ENCODE results near the gene SIAH3.

The SIAH3 gene

DNA sequence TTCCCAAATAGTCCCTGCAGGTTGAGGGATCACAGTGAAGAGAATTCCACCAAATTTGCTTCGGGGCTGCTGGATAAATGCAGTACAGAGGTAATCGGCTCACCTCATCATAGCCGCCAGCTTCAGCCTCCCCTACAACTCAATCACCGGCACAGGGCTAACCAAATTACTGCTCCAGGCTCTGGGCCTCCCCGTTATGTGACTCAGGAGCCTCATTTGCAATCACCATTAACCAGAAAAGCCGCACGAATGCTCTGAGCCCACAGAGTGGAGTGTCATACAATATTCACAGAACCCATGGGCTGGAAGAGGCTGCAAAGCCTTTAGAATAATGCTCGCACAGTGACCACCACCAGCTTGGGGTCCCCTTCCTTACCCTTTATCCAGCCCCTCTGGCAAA, 4.9 kb downstream of the SIAH3 start:
- Histone ChIP-seq H3K4me3 (ENCODE audit: low read depth in 1 of 2, low read length in 2 of 2) (no peak overlapping the region), H3K9ac (ENCODE audit: low read depth in 1 of 2, low read length in 2 of 2) (no peak overlapping the region), H3K9me3 (ENCODE audit: control insufficient read depth in 1 of 2, low read length in 2 of 2) (no peaks in the 10 kb centered on the region), H3K36me3 (ENCODE audit: control insufficient read depth in 1 of 2, insufficient read depth in 2 of 2, low read length in 2 of 2) (no peaks in the 10 kb centered on the region), H3K27me3 (ENCODE audit: control insufficient read depth in 1 of 2, insufficient read depth in 2 of 2, low read length in 2 of 2) (peaks cover 34 to 38% of the 10 kb centered on the region in 2 donors), H3K4me1 (ENCODE audit: control insufficient read depth in 1 of 2, insufficient read depth in 2 of 2, low read length in 2 of 2) (peaks cover 18 to 21% of the 10 kb centered on the region in 2 donors), H3K27ac (ENCODE audit: low read depth, low read length) (no peak overlapping the region)

DNA sequence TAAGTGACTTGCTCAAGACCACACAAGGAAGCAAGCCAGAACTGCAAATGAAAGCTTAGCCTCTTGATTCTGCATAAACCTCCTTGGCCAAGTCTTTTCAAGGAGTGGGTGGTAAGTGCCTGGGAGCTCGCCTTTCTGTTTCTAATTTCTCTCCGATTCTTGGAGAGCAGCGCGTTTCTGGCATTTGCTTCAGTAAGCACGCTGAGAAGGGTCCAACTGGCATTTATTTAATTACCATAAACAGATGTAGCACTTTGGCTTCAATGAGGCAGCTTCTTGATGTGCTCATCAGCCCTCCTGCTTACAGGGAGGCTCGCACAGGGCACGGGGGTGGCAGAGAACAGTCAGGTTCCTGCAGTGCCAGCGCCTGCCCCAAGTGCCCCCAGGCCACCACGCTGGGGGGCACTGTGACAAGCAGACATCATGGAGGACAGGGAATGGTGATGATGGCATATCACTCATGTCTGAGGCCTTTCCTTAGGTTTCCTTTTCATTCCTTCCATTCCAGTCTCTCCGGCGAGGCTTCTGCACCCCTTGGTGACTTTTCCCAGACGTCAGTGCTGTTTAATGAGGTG, 13.3 kb downstream of the SIAH3 start:
- no peaks in the 10 kb centered on the region for H3K4me1 ChIP-seq (ENCODE audit: control insufficient read depth in 1 of 2, insufficient read depth in 2 of 2, low read length in 2 of 2)
- no peaks in the 10 kb centered on the region for H3K9me3 ChIP-seq (ENCODE audit: control insufficient read depth in 1 of 2, low read length in 2 of 2)
- no peak overlapping the region for H3K27ac ChIP-seq (ENCODE audit: low read depth, low read length)
- no peaks in the 10 kb centered on the region for H3K27me3 ChIP-seq (ENCODE audit: control insufficient read depth in 1 of 2, insufficient read depth in 2 of 2, low read length in 2 of 2)
- no peaks in the 10 kb centered on the region for H3K36me3 ChIP-seq (ENCODE audit: control insufficient read depth in 1 of 2, insufficient read depth in 2 of 2, low read length in 2 of 2)
- no peak overlapping the region for H3K9ac ChIP-seq (ENCODE audit: low read depth in 1 of 2, low read length in 2 of 2)
- no peak overlapping the region for H3K4me3 ChIP-seq (ENCODE audit: low read depth in 1 of 2, low read length in 2 of 2)

DNA sequence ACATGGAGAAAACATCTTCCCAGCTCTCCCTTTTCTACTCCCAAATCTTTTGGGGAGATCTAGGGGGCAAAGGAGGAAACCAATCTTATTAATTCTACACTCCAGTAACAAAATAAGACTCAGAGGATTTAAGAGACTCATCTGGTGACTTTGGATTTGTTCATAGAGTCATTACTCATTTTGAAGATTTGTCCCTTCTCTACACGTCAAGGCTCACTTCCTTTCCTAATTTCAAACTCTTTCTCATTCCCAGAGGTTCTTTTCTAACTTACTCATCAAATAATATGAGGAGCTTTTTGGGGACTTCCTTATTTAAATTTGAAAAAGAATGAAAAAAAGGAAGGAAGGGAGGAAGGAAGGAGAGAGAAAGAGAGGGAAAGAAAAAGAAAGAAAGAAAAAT, 14.4 kb downstream of the SIAH3 start:
- Histone ChIP-seq H3K27me3 (ENCODE audit: control insufficient read depth in 1 of 2, insufficient read depth in 2 of 2, low read length in 2 of 2) (no peaks in the 10 kb centered on the region), H3K27ac (ENCODE audit: low read depth, low read length) (no peak overlapping the region), H3K9ac (ENCODE audit: low read depth in 1 of 2, low read length in 2 of 2) (no peak overlapping the region), H3K36me3 (ENCODE audit: control insufficient read depth in 1 of 2, insufficient read depth in 2 of 2, low read length in 2 of 2) (no peaks in the 10 kb centered on the region), H3K4me1 (ENCODE audit: control insufficient read depth in 1 of 2, insufficient read depth in 2 of 2, low read length in 2 of 2) (no peaks in the 10 kb centered on the region), H3K9me3 (ENCODE audit: control insufficient read depth in 1 of 2, low read length in 2 of 2) (no peaks in the 10 kb centered on the region), H3K4me3 (ENCODE audit: low read depth in 1 of 2, low read length in 2 of 2) (no peak overlapping the region)

DNA sequence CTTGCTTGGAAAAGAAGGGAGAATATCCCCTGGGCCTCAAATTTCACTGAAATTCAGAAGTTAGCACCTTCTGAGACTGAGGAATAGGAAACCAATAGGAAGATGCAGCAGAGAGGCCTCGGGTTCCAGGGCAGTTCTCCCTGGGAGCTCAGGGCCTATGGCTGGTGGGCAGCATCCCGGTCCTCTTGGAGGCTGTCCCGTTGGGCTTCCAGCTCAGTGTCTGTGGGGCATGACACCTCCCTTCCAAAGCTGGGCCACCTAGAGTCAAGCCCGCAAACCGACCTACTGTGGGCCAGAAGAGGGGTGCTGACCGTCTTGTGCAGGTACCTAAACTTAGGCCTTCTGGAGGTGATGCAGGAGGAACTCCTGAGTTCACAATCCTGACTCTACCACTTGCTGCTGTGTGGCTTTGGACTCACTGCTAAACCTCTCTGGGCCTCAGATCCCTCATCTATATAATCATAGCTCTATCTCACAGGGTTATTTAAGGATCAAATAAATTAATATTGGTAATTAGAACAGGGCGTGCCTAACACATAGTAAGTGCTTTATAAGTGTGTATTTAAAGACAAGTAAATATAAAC, 17.1 kb downstream of the SIAH3 start:
- Histone ChIP-seq H3K36me3 (ENCODE audit: control insufficient read depth in 1 of 2, insufficient read depth in 2 of 2, low read length in 2 of 2) (no peaks in the 10 kb centered on the region), H3K27ac (ENCODE audit: low read depth, low read length) (no peak overlapping the region), H3K9me3 (ENCODE audit: control insufficient read depth in 1 of 2, low read length in 2 of 2) (no peaks in the 10 kb centered on the region), H3K9ac (ENCODE audit: low read depth in 1 of 2, low read length in 2 of 2) (no peak overlapping the region), H3K4me1 (ENCODE audit: control insufficient read depth in 1 of 2, insufficient read depth in 2 of 2, low read length in 2 of 2) (no peaks in the 10 kb centered on the region), H3K27me3 (ENCODE audit: control insufficient read depth in 1 of 2, insufficient read depth in 2 of 2, low read length in 2 of 2) (no peaks in the 10 kb centered on the region), H3K4me3 (ENCODE audit: low read depth in 1 of 2, low read length in 2 of 2) (no peak overlapping the region)

DNA sequence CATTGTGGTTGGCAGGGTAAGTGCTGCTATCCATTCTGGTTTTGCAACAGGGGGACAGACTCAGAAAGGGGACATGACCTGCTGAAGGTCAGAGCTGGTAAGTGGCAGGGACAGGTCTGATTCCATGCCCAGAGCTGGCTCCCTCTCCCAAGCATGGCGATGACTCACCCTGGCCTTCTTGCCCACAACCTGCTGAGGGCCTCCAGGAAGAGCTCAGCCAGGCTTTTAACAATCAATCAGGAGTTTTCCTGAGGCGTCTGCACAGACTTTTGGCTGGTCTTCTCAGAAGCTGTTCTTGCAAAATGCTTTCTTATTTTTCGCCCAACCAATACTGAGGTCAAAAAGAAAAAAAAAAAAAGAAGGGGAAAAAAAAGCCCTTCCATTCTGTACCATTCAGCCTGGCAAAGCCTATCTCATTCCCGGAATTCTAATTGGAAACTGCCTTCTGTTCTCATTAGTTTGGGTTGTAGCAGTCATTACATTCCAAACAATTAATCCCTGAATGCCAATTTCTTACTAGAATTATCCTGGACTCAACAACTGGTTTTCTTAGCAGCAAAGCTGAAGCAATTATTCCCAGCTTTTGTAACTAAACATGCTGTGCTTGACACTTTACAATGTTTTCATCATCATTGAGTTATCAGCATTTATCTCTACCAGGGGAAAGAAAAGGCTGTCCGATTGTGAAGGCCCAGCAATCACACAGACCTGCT, 17.7 kb downstream of the SIAH3 start:
- no peaks in the 10 kb centered on the region for H3K36me3 ChIP-seq (ENCODE audit: control insufficient read depth in 1 of 2, insufficient read depth in 2 of 2, low read length in 2 of 2)
- H3K27ac ChIP-seq (ENCODE audit: low read depth, low read length): no peak overlapping the region
- H3K9me3 ChIP-seq (ENCODE audit: control insufficient read depth in 1 of 2, low read length in 2 of 2): no peaks in the 10 kb centered on the region
- no peak overlapping the region for H3K4me3 ChIP-seq (ENCODE audit: low read depth in 1 of 2, low read length in 2 of 2)
- H3K9ac ChIP-seq (ENCODE audit: low read depth in 1 of 2, low read length in 2 of 2): no peak overlapping the region
- H3K4me1 ChIP-seq (ENCODE audit: control insufficient read depth in 1 of 2, insufficient read depth in 2 of 2, low read length in 2 of 2): no peaks in the 10 kb centered on the region
- H3K27me3 ChIP-seq (ENCODE audit: control insufficient read depth in 1 of 2, insufficient read depth in 2 of 2, low read length in 2 of 2): no peaks in the 10 kb centered on the region

DNA sequence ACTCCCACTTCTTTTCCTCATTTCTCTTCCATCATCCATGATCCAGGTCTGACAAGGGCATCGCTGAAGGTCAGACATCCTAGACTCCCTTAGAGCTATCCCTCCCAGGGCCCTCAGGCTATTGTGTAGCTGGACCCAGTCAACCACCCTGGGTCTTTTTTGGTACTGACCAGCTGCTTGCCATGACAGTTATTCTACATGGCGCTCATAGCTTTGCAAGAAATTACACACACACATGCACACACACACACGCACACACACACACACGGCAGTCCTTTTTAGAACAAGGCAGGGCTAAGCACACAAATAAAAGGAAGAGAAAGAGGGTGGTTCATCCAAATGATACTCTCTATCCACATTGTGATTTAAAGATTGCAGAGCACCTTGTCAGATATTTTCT, 18.3 kb downstream of the SIAH3 start:
- H3K4me1 ChIP-seq (ENCODE audit: control insufficient read depth in 1 of 2, insufficient read depth in 2 of 2, low read length in 2 of 2): no peaks in the 10 kb centered on the region
- H3K36me3 ChIP-seq (ENCODE audit: control insufficient read depth in 1 of 2, insufficient read depth in 2 of 2, low read length in 2 of 2): no peaks in the 10 kb centered on the region
- no peaks in the 10 kb centered on the region for H3K27me3 ChIP-seq (ENCODE audit: control insufficient read depth in 1 of 2, insufficient read depth in 2 of 2, low read length in 2 of 2)
- H3K9ac ChIP-seq (ENCODE audit: low read depth in 1 of 2, low read length in 2 of 2): no peak overlapping the region
- H3K9me3 ChIP-seq (ENCODE audit: control insufficient read depth in 1 of 2, low read length in 2 of 2): no peaks in the 10 kb centered on the region
- H3K4me3 ChIP-seq (ENCODE audit: low read depth in 1 of 2, low read length in 2 of 2): no peak overlapping the region
- no peak overlapping the region for H3K27ac ChIP-seq (ENCODE audit: low read depth, low read length)

DNA sequence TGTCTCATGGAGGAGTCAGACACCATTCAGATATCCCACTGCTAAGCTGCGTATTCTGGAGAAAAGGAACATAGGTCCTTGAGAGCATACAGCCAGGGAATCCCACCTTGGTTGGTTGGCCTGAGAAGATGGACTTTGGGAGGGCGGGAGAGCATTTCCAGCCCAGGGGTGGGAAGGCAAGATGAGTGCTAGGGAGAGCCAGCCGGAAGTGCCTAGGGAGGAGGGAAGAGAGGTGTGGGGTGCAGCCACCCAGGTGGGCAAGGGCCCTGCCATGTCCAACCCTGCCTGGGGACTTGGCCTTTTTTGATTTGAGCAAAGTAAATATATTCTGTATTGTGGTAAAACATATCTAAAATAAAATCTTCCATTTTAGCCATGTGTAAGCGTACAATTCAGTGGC, 19.7 kb downstream of the SIAH3 start:
- Histone ChIP-seq H3K36me3 (ENCODE audit: control insufficient read depth in 1 of 2, insufficient read depth in 2 of 2, low read length in 2 of 2) (no peaks in the 10 kb centered on the region), H3K9ac (ENCODE audit: low read depth in 1 of 2, low read length in 2 of 2) (no peak overlapping the region), H3K4me3 (ENCODE audit: low read depth in 1 of 2, low read length in 2 of 2) (no peak overlapping the region), H3K27ac (ENCODE audit: low read depth, low read length) (no peak overlapping the region), H3K27me3 (ENCODE audit: control insufficient read depth in 1 of 2, insufficient read depth in 2 of 2, low read length in 2 of 2) (no peaks in the 10 kb centered on the region), H3K9me3 (ENCODE audit: control insufficient read depth in 1 of 2, low read length in 2 of 2) (no peaks in the 10 kb centered on the region), H3K4me1 (ENCODE audit: control insufficient read depth in 1 of 2, insufficient read depth in 2 of 2, low read length in 2 of 2) (no peaks in the 10 kb centered on the region)

DNA sequence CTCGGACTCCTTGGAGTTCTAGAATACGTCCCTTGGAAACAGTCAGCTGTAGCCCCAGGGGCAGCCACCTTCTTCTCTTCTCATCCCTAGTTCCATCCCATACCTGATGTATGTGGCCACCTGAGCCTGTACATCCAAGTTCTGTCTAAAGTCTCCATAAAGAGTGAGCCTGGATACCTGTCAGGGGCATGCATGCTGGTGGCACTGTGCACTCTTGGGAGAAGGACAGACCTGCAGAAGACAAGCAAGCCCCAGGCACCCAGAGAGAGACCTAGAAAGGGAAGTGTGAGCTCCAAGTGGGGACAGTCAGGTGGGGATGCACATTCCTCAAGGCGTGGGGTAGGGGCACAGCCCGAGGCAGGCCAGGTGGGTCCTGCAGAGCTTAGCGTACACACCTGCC, 21.4 kb downstream of the SIAH3 start:
- H3K9me3 ChIP-seq (ENCODE audit: control insufficient read depth in 1 of 2, low read length in 2 of 2): no peaks in the 10 kb centered on the region

DNA sequence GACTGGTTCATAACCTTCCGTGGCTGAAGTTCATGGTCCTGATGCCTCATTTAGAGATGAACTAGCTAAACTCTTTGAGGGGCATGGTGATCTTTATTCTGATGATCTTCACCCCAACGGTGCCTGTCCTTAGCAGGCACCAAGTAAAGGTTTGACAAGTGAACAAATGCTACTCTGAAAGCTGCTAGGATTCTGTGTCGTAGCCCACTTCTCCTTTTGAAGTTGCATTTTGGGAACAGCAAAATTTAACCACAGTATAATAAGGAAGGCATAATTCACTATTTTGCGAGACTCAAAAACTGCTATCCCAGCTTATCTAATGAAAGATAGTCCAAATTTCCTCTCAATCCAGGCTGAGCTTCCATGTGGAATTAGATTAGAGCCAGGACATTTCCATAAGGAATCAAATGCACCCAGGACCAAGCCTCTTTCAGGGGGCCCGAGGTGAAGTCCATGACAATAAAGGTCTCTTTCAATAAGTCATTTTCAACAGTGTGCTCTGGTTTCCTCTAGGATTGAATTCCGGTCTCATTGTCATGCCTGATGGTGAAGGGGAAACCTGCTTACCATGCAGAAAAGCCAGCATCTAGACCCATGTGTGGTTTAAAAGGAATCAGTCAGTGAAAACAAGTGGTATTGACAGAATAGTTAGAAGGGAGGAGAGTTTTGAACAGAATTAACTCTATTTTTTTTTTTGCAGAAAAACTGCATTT, 23.1 kb downstream of the SIAH3 start:
- no peaks in the 10 kb centered on the region for H3K36me3 ChIP-seq (ENCODE audit: control insufficient read depth in 1 of 2, insufficient read depth in 2 of 2, low read length in 2 of 2)
- no peaks in the 10 kb centered on the region for H3K4me1 ChIP-seq (ENCODE audit: control insufficient read depth in 1 of 2, insufficient read depth in 2 of 2, low read length in 2 of 2)
- H3K9me3 ChIP-seq (ENCODE audit: control insufficient read depth in 1 of 2, low read length in 2 of 2): no peaks in the 10 kb centered on the region
- no peak overlapping the region for H3K9ac ChIP-seq (ENCODE audit: low read depth in 1 of 2, low read length in 2 of 2)
- H3K27ac ChIP-seq (ENCODE audit: low read depth, low read length): no peak overlapping the region
- no peak overlapping the region for H3K4me3 ChIP-seq (ENCODE audit: low read depth in 1 of 2, low read length in 2 of 2)
- H3K27me3 ChIP-seq (ENCODE audit: control insufficient read depth in 1 of 2, insufficient read depth in 2 of 2, low read length in 2 of 2): no peaks in the 10 kb centered on the region

More for the DNA sequence above, 21.4 kb downstream of the SIAH3 start:
- H3K4me3 ChIP-seq (ENCODE audit: low read depth in 1 of 2, low read length in 2 of 2): no peak overlapping the region
- no peaks in the 10 kb centered on the region for H3K4me1 ChIP-seq (ENCODE audit: control insufficient read depth in 1 of 2, insufficient read depth in 2 of 2, low read length in 2 of 2)
- no peaks in the 10 kb centered on the region for H3K27me3 ChIP-seq (ENCODE audit: control insufficient read depth in 1 of 2, insufficient read depth in 2 of 2, low read length in 2 of 2)
- H3K27ac ChIP-seq (ENCODE audit: low read depth, low read length): no peak overlapping the region
- H3K36me3 ChIP-seq (ENCODE audit: control insufficient read depth in 1 of 2, insufficient read depth in 2 of 2, low read length in 2 of 2): no peaks in the 10 kb centered on the region
- H3K9ac ChIP-seq (ENCODE audit: low read depth in 1 of 2, low read length in 2 of 2): no peak overlapping the region

DNA sequence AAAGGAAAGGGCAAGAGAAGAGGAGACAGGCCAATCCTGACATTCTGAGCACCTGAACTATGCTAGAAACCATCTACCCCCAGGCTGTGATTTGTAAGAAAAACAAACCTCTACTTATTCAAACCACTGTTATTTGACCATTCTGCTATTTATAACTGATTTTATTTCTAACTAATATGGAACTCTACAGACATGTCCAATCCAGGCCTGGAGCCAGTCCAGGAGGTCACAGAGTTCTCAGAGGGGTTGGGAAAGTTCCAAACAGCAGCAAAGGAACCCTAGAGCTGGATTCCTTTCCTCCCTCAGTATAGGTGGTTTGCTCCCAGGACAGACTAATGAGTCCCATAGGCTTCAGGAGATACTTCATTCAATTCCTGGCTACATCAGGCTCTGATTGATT, 24.2 kb downstream of the SIAH3 start:
- H3K4me3 ChIP-seq (ENCODE audit: low read depth in 1 of 2, low read length in 2 of 2): no peak overlapping the region
- no peak overlapping the region for H3K9ac ChIP-seq (ENCODE audit: low read depth in 1 of 2, low read length in 2 of 2)
- no peaks in the 10 kb centered on the region for H3K4me1 ChIP-seq (ENCODE audit: control insufficient read depth in 1 of 2, insufficient read depth in 2 of 2, low read length in 2 of 2)
- H3K27me3 ChIP-seq (ENCODE audit: control insufficient read depth in 1 of 2, insufficient read depth in 2 of 2, low read length in 2 of 2): no peaks in the 10 kb centered on the region
- no peaks in the 10 kb centered on the region for H3K36me3 ChIP-seq (ENCODE audit: control insufficient read depth in 1 of 2, insufficient read depth in 2 of 2, low read length in 2 of 2)
- no peaks in the 10 kb centered on the region for H3K9me3 ChIP-seq (ENCODE audit: control insufficient read depth in 1 of 2, low read length in 2 of 2)
- H3K27ac ChIP-seq (ENCODE audit: low read depth, low read length): no peak overlapping the region

Data from duodenal mucosa (tissue), 2 donors.